ENCODE results near the gene PLCH1.
"Not testable (repeated sequence)": the region's sequence is repeated elsewhere in the genome, so short reads cannot be mapped to it uniquely, and the experiment has no call there.

GRCh38 chr3:155638461-155638860, 106.4 kb downstream of the PLCH1 start:
- not testable (repeated sequence) for TF ChIP-seq CTCF (IDR thresholded peaks at IDR 0.05); EZH2 (IDR thresholded peaks at IDR 0.05; ENCODE audit: borderline replicate concordance, insufficient read depth, low read depth, low read length, poor library complexity, severe bottlenecking)

All from B cell (primary cell).